Stimulated activated CD4-positive, alpha-beta T cell treated with anti-CD3 and anti-CD28 coated beads, Interleukin-4, amount 100 ng/mL, for 1 hour (primary cell): ENCODE data around the gene PCYT2.

ENCODE experiments used
- DNase-seq: peaks from one replicate; pipeline ENCODE4 v3.0.0-alpha.2; 2020

PCYT2 gene

GRCh38 chr17:81867991-81868673, 43.1 kb downstream of the PCYT2 start:
- no peak for DNase-seq

- peak; percentile 20 for DNase-seq
These were observed 43.8 kb downstream of the PCYT2 start for GRCh38 chr17:81867170-81867990.

- DNase-seq, result peak; percentile 35
These were observed 44.6 kb downstream of the PCYT2 start for GRCh38 chr17:81866440-81867169.

- no peak for DNase-seq
These were observed 45.3 kb downstream of the PCYT2 start for GRCh38 chr17:81865733-81866439.

- no peak for DNase-seq
These were observed 45.9 kb downstream of the PCYT2 start for GRCh38 chr17:81865358-81865732.

- DNase-seq, result no peak
These were observed 47.1 kb downstream of the PCYT2 start for GRCh38 chr17:81863833-81864768.

GRCh38 chr17:81863123-81863675, 48.0 kb downstream of the PCYT2 start:
- DNase-seq, result no peak

- peak; percentile 99 for DNase-seq
These were observed 50.2 kb downstream of the PCYT2 start for GRCh38 chr17:81860756-81861568.

- DNase-seq, result peak; percentile 95
These were observed 51.1 kb downstream of the PCYT2 start, which contains the start of gene P4HB for GRCh38 chr17:81859906-81860755. TSS of gene P4HB (minus strand) at chr17:81860535. CDS start at chr17:81860471, 64 bp downstream.

- no peak for DNase-seq
These were observed 52.0 kb downstream of the PCYT2 start for GRCh38 chr17:81858967-81859905.

GRCh38 chr17:81858170-81858966, 52.8 kb downstream of the PCYT2 start:
- DNase-seq, result no peak

- DNase-seq, result no peak
These were observed 56.0 kb downstream of the PCYT2 start for GRCh38 chr17:81854974-81855774.

- no peak for DNase-seq
These were observed 59.0 kb downstream of the PCYT2 start for GRCh38 chr17:81852237-81852636.

- no peak for DNase-seq
These were observed 59.8 kb downstream of the PCYT2 start for GRCh38 chr17:81851423-81851822.
